ENCODE results near the gene AIFM3.

Gene AIFM3

GRCh38 chr22:21025763-21026755, 59.0 kb downstream of the AIFM3 start:
- in situ Hi-C loops (cut with HindIII; ENCODE audit: low sequenced_read_pairs), result no loop called here

GRCh38 chr22:21026783-21027692, 60.0 kb downstream of the AIFM3 start:
- in situ Hi-C loops (cut with HindIII; ENCODE audit: low sequenced_read_pairs), result no loop called here

- in situ Hi-C loops (cut with HindIII; ENCODE audit: low sequenced_read_pairs), result no loop called here
Observed at GRCh38 chr22:21028277-21029251, 61.5 kb downstream of the AIFM3 start.

GRCh38 chr22:21029486-21030025, 62.5 kb downstream of the AIFM3 start:
- in situ Hi-C loops (cut with HindIII; ENCODE audit: low sequenced_read_pairs), result no loop called here

GRCh38 chr22:21030032-21030431, 63.0 kb downstream of the AIFM3 start:
- in situ Hi-C loops (cut with HindIII; ENCODE audit: low sequenced_read_pairs), result no loop called here

Measured in endothelial cell of hepatic sinusoid (primary cell).